ENCODE measurements around the gene ZNF865. TPM values are rescaled to one million over a fixed set of nuclear protein-coding genes. Genes with fewer than 3 reads are reported as not detected.
A peak's percentile ranks its signal among the peaks of the same experiment; 100 is the strongest.

Gene ZNF865
- total and polyA plus RNA-seq, 2 of the 8 experiments (the other 6 are each of a cell fraction or from before 2014, with no cell fraction given), result 3.5 to 13.6 TPM

DNA sequence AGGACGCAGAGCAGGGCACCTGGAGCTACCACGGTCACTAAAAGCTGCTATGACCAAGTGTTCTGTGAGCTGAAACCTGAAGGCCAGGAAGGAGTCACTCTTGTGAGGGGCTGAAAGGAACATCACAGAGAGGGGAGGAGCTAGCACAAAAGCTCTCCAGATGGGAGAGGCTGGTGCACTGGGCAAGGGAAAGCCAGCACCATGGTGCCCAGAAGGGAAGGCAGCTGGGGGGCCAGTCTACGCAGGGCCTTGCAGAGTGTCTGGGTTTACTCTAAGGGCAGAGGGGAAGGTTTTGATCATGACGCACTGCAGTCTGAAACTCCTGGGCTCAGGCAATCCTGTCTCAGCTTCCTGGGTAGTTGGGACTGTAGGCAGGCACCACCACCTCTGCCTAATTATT lies 31.3 kb downstream of the ZNF865 start:
- no peak overlapping the region for H3K4me3 ChIP-seq (ENCODE audit: extremely low read depth in 1 of 4, insufficient read depth in 2 of 4, low read depth in 3 of 4, low read length in 4 of 4)
- POLR2A ChIA-PET (ENCODE audit: partially characterized antibody), result interaction anchor here (0.6 to 8.8 kb wide), 6 partner anchors 9 to 45 kb away, joined by 3 to 96 read pairs (median 6); partner anchors contain the start of genes CCDC106, U2AF2, ZNF581 and ZNF865

More for the DNA sequence above, 31.3 kb downstream of the ZNF865 start:
- no peak overlapping the region for H4K5ac ChIP-seq (ENCODE audit: insufficient read length, low read depth, low read length)
- no peak overlapping the region for H2AK5ac ChIP-seq (ENCODE audit: low read depth, low read length)
- no peak overlapping the region for H2AFZ ChIP-seq (ENCODE audit: low read length)
- peaks cover 19% of the 10 kb centered on the region for H3K23me2 ChIP-seq (ENCODE audit: low read depth, low read length)
- H4K91ac ChIP-seq (replicated peaks; ENCODE audit: insufficient read length, low read length), result no peak overlapping the region
- FAIRE-seq (no peak), DNase-seq (ENCODE audit: low read depth in 1 of 2, low spot score in 2 of 2) (no peak)
- H3K9me3 ChIP-seq (ENCODE audit: insufficient read depth in 2 of 2, low read depth in 1 of 2, low read length in 1 of 2), result no peaks in the 10 kb centered on the region; a peak in 1 of 4 replicates
- 85% methylated on average over 4 of the region's 4 CpGs; no CpG with 5 or more reads in 1 of the 2 experiments for WGBS, 2 experiments (ENCODE audit: extremely low coverage in 1 of 2, insufficient coverage in 1 of 2, insufficient read length in 1 of 2, insufficient replicate concordance in 2 of 2, low coverage in 1 of 2, low lambda C conversion rate in 2 of 2, missing lambda C conversion rate in 1 of 2)
- H3K79me2 ChIP-seq (ENCODE audit: control insufficient read depth in 1 of 2, insufficient read depth in 2 of 2, low read length in 2 of 2), result peaks cover 4 to 25% of the 10 kb centered on the region in 2 experiments; a peak in 3 of 4 replicates
- no peak overlapping the region for H3K9ac ChIP-seq (replicated peaks in 1 of 4; ENCODE audit: extremely low read depth in 1 of 4, low read depth in 3 of 4, low read length in 3 of 4)
- no peaks in the 10 kb centered on the region for H3K27me3 ChIP-seq (replicated peaks in 1 of 4; ENCODE audit: control insufficient read depth in 3 of 4, extremely low read depth in 1 of 4, insufficient read depth in 3 of 4, low read length in 3 of 4)
- no peaks in the 10 kb centered on the region for H3K36me3 ChIP-seq (ENCODE audit: control insufficient read depth in 2 of 4, insufficient read depth in 4 of 4, low read length in 3 of 4)
- H3K56ac ChIP-seq (replicated peaks; ENCODE audit: insufficient read length, low read depth, low read length), result no peak overlapping the region
- no peak overlapping the region for H3K27ac ChIP-seq (ENCODE audit: low read depth, low read length)
- no peak overlapping the region for H2BK15ac ChIP-seq (ENCODE audit: low read length)
- H2BK20ac ChIP-seq (ENCODE audit: low read length), result no peak overlapping the region
- TF ChIP-seq TCF12 (IDR thresholded peaks at IDR 0.05; ENCODE audit: low read depth, low read length), result no peak
- no peak for TF ChIP-seq SIN3A (conservative IDR thresholded peaks at IDR 0.05 in 1 of 2, IDR thresholded peaks at IDR 0.05 in 1 of 2; ENCODE audit: low read depth in 1 of 2, low read length in 2 of 2)
- no peak for TF ChIP-seq SP2 (IDR thresholded peaks at IDR 0.05; ENCODE audit: low read length)
- no peak for TF ChIP-seq ASH2L (IDR thresholded peaks at IDR 0.05; ENCODE audit: low read length)
- no peak for TF ChIP-seq GABPA (IDR thresholded peaks at IDR 0.05; ENCODE audit: borderline replicate concordance, insufficient read depth, low read length)
- H3K18ac ChIP-seq (ENCODE audit: extremely low read depth, low read length), result no peak overlapping the region
- no peak overlapping the region for H3K4ac ChIP-seq (replicated peaks; ENCODE audit: insufficient read length, low read depth, low read length)
- H2BK5ac ChIP-seq (ENCODE audit: low read depth, low read length), result no peak overlapping the region
- H4K8ac ChIP-seq (ENCODE audit: extremely low read depth, insufficient read depth, low read length), result no peak overlapping the region
- H3K14ac ChIP-seq (ENCODE audit: insufficient read length), result no peak overlapping the region
- no peak overlapping the region for H2BK12ac ChIP-seq (ENCODE audit: low read depth, low read length)
- no peak overlapping the region for H3K23ac ChIP-seq (ENCODE audit: insufficient read length)
- peak overlapping the region in 1 of 2 experiments; percentile 15; a peak in 1 of 4 replicates for H3K4me2 ChIP-seq (ENCODE audit: insufficient read depth in 1 of 2, low read depth in 2 of 2, low read length in 2 of 2)
- peaks cover 3 to 10% of the 10 kb centered on the region in 2 experiments for H4K20me1 ChIP-seq (replicated peaks in 1 of 2; ENCODE audit: control insufficient read depth in 1 of 2, insufficient read depth in 2 of 2, low read length in 2 of 2)
- peaks cover 13% of the 10 kb centered on the region for H3K79me1 ChIP-seq (ENCODE audit: low read depth, low read length)
- peaks cover 6 to 9% (median 7%) of the 10 kb centered on the region in 4 experiments for H3K4me1 ChIP-seq (replicated peaks in 1 of 4; ENCODE audit: control insufficient read depth in 3 of 4, insufficient read depth in 4 of 4, low read length in 3 of 4)
- CTCF ChIA-PET (ENCODE audit: partially characterized antibody), result interaction anchor here (0.7 to 3.8 kb wide), 5 partner anchors 11 to 208 kb away, joined by 3 to 30 read pairs (median 9); partner anchors contain the start of genes CCDC106 and ZNF865
- H2BK120ac ChIP-seq (replicated peaks; ENCODE audit: low read depth, low read length), result no peak overlapping the region

Data from H1 (cell line).